GM18511 (cell line): ENCODE results near the gene CPSF4L.
"Not testable (repeated sequence)": the region's sequence is repeated elsewhere in the genome, so short reads cannot be mapped to it uniquely, and the experiment has no call there.

Source experiments
- ATAC-seq: cut with Tn5 transposase; IDR thresholded peaks from one replicate; pipeline ENCODE4 v1.9.1; 2021; ENCODE audit warnings: mild to moderate bottlenecking, moderate library complexity; ENCODE audit not compliant: unreplicated experiment

CPSF4L gene

GRCh38 chr17:73269791-73270190 lies 8.1 kb upstream of the CPSF4L start:
- no peak for ATAC-seq

- no peak for ATAC-seq
Observed at GRCh38 chr17:73269329-73269615, 7.6 kb upstream of the CPSF4L start.

- ATAC-seq, result no peak
Observed at GRCh38 chr17:73268582-73269328, 7.1 kb upstream of the CPSF4L start.

GRCh38 chr17:73267648-73268537 lies 6.2 kb upstream of the CPSF4L start:
- ATAC-seq, result no peak

- ATAC-seq, result no peak
Observed at GRCh38 chr17:73266796-73267195, 5.1 kb upstream of the CPSF4L start.

- no peak for ATAC-seq
Observed at GRCh38 chr17:73265646-73266640, 4.3 kb upstream of the CPSF4L start.

- not testable (repeated sequence) for ATAC-seq
Observed at GRCh38 chr17:73264448-73264847, 2.8 kb upstream of the CPSF4L start.

- ATAC-seq, result no peak
Observed at GRCh38 chr17:73262676-73263642, 1.3 kb upstream of the CPSF4L start.

- no peak for ATAC-seq
Observed at GRCh38 chr17:73261952-73262675, 434 bp upstream of the CPSF4L start.

GRCh38 chr17:73257516-73257915 lies 4.2 kb downstream of the CPSF4L start:
- ATAC-seq, result no peak

- no peak for ATAC-seq
Observed at GRCh38 chr17:73256220-73256619, 5.5 kb downstream of the CPSF4L start.

GRCh38 chr17:73255671-73256181 lies 6.0 kb downstream of the CPSF4L start:
- peak; percentile 58 for ATAC-seq

GRCh38 chr17:73251871-73252270 lies 9.8 kb downstream of the CPSF4L start:
- ATAC-seq, result no peak

- no peak for ATAC-seq
Observed at GRCh38 chr17:73250851-73251640, 10.6 kb downstream of the CPSF4L start.

- ATAC-seq, result no peak
Observed at GRCh38 chr17:73249700-73250099, 12.0 kb downstream of the CPSF4L start.

GRCh38 chr17:73248532-73248931 lies 13.1 kb downstream of the CPSF4L start:
- ATAC-seq, result no peak

- no peak for ATAC-seq
Observed at GRCh38 chr17:73247726-73248125, 14.0 kb downstream of the CPSF4L start.

- ATAC-seq, result no peak
Observed at GRCh38 chr17:73240561-73240960, 21.1 kb downstream of the CPSF4L start.
